ENCODE measurements around the gene CLEC4F. TPM values are rescaled to one million over a fixed set of nuclear protein-coding genes. Genes with fewer than 3 reads are reported as not detected.

Gene CLEC4F
- total RNA-seq, 2 donors from 2014 or later, result 0.15 TPM; not detected in 1

GRCh38 chr2:70793450-70793849 is 26.9 kb downstream of the CLEC4F start:
- Mint-ChIP-seq H3K4me1 (peaks cover 9% of the 10 kb centered on the region), H3K4me3 (no peak overlapping the region), H3K36me3 (ENCODE audit: low read depth) (no peaks in the 10 kb centered on the region), H3K27ac (no peak overlapping the region), H3K27me3 (peaks cover 75% of the 10 kb centered on the region)
- no peaks in the 10 kb centered on the region for H3K9me3 ChIP-seq (ENCODE audit: control insufficient read depth, low read length, poor library complexity, severe bottlenecking)
- DNase-seq (no peak), ATAC-seq (no peak)

- peak within 1 kb of the TSS; percentile 88 for H3K4me3 Mint-ChIP-seq
- H3K4me1 Mint-ChIP-seq, result peaks cover 11% of the 10 kb centered on the region
- H3K27ac Mint-ChIP-seq, result no peak within 1 kb of the TSS
- H3K27me3 Mint-ChIP-seq, result peaks cover 80% of the 10 kb centered on the region
- DNase-seq (no peak), ATAC-seq (peak; percentile 30)
- H3K36me3 Mint-ChIP-seq (ENCODE audit: low read depth), result peaks cover 4% of the 10 kb centered on the region
- H3K9me3 ChIP-seq (ENCODE audit: control insufficient read depth, low read length, poor library complexity, severe bottlenecking), result no peaks in the 10 kb centered on the region
These were observed 30.1 kb downstream of the CLEC4F start, which contains the start of gene FIGLA for GRCh38 chr2:70790136-70790828. Gene FIGLA, minus strand, starts transcription at chr2:70790643. Its CDS starts 5 bp downstream, at chr2:70790638.

- Mint-ChIP-seq H3K27ac (no peak overlapping the region), H3K4me1 (peaks cover 11% of the 10 kb centered on the region), H3K36me3 (ENCODE audit: low read depth) (peaks cover 4% of the 10 kb centered on the region), H3K4me3 (peak overlapping the region; percentile 88), H3K27me3 (peaks cover 76% of the 10 kb centered on the region)
- peak; percentile 80 for ATAC-seq
- peak in 2 of 3 donors; percentile 12 to 37 for DNase-seq
- H3K9me3 ChIP-seq (ENCODE audit: control insufficient read depth, low read length, poor library complexity, severe bottlenecking), result no peaks in the 10 kb centered on the region
These were observed 30.9 kb downstream of the CLEC4F start for GRCh38 chr2:70789304-70790135.

- Mint-ChIP-seq H3K27ac (no peak overlapping the region), H3K4me3 (no peak overlapping the region), H3K36me3 (ENCODE audit: low read depth) (peaks cover 8% of the 10 kb centered on the region), H3K27me3 (peaks cover 50% of the 10 kb centered on the region), H3K4me1 (peaks cover 7% of the 10 kb centered on the region)
- DNase-seq (no peak), ATAC-seq (peak; percentile 55)
- no peaks in the 10 kb centered on the region for H3K9me3 ChIP-seq (ENCODE audit: control insufficient read depth, low read length, poor library complexity, severe bottlenecking)
These were observed 35.1 kb downstream of the CLEC4F start for GRCh38 chr2:70785137-70785911.

- no peaks in the 10 kb centered on the region for H3K9me3 ChIP-seq (ENCODE audit: control insufficient read depth, low read length, poor library complexity, severe bottlenecking)
- ATAC-seq (no peak), DNase-seq (no peak)
- no peak overlapping the region for H3K27ac Mint-ChIP-seq
- peaks cover 2% of the 10 kb centered on the region for H3K4me1 Mint-ChIP-seq
- H3K4me3 Mint-ChIP-seq, result no peak overlapping the region
- H3K36me3 Mint-ChIP-seq (ENCODE audit: low read depth), result peaks cover 8% of the 10 kb centered on the region
- H3K27me3 Mint-ChIP-seq, result peaks cover 51% of the 10 kb centered on the region
These were observed 36.1 kb downstream of the CLEC4F start for GRCh38 chr2:70784320-70784719.

- Mint-ChIP-seq H3K4me3 (no peak overlapping the region), H3K36me3 (ENCODE audit: low read depth) (peaks cover 4% of the 10 kb centered on the region), H3K27me3 (peaks cover 40% of the 10 kb centered on the region), H3K4me1 (no peaks in the 10 kb centered on the region), H3K27ac (no peak overlapping the region)
- H3K9me3 ChIP-seq (ENCODE audit: control insufficient read depth, low read length, poor library complexity, severe bottlenecking), result no peaks in the 10 kb centered on the region
- no peak for DNase-seq
- no peak for ATAC-seq
These were observed 40.4 kb downstream of the CLEC4F start for GRCh38 chr2:70779911-70780545.

- Mint-ChIP-seq H3K27me3 (peaks cover 46% of the 10 kb centered on the region), H3K27ac (no peak overlapping the region), H3K4me3 (no peak overlapping the region), H3K4me1 (no peaks in the 10 kb centered on the region), H3K36me3 (ENCODE audit: low read depth) (peaks cover 4% of the 10 kb centered on the region)
- no peaks in the 10 kb centered on the region for H3K9me3 ChIP-seq (ENCODE audit: control insufficient read depth, low read length, poor library complexity, severe bottlenecking)
- no peak for DNase-seq
- no peak for ATAC-seq
These were observed 40.9 kb downstream of the CLEC4F start for GRCh38 chr2:70779491-70779890.

- no peak for ATAC-seq
- no peak overlapping the region for H3K27ac Mint-ChIP-seq
These were observed 41.7 kb downstream of the CLEC4F start for GRCh38 chr2:70778676-70779075.

GRCh38 chr2:70777450-70777849 is 42.9 kb downstream of the CLEC4F start:
- no peak overlapping the region for H3K27ac Mint-ChIP-seq
- DNase-seq (no peak), ATAC-seq (no peak)
- no peak overlapping the region for H3K4me3 Mint-ChIP-seq
- no peaks in the 10 kb centered on the region for H3K4me1 Mint-ChIP-seq
- H3K9me3 ChIP-seq (ENCODE audit: control insufficient read depth, low read length, poor library complexity, severe bottlenecking), result no peaks in the 10 kb centered on the region
- peaks cover 4% of the 10 kb centered on the region for H3K36me3 Mint-ChIP-seq (ENCODE audit: low read depth)
- peaks cover 59% of the 10 kb centered on the region for H3K27me3 Mint-ChIP-seq

More at GRCh38 chr2:70778676-70779075, 41.7 kb downstream of the CLEC4F start:
- H3K36me3 Mint-ChIP-seq (ENCODE audit: low read depth), result peaks cover 4% of the 10 kb centered on the region
- no peaks in the 10 kb centered on the region for H3K9me3 ChIP-seq (ENCODE audit: control insufficient read depth, low read length, poor library complexity, severe bottlenecking)
- DNase-seq, result no peak
- peaks cover 53% of the 10 kb centered on the region for H3K27me3 Mint-ChIP-seq
- no peaks in the 10 kb centered on the region for H3K4me1 Mint-ChIP-seq
- no peak overlapping the region for H3K4me3 Mint-ChIP-seq

- no peaks in the 10 kb centered on the region for H3K9me3 ChIP-seq (ENCODE audit: control insufficient read depth, low read length, poor library complexity, severe bottlenecking)
- ATAC-seq (no peak), DNase-seq (no peak)
- Mint-ChIP-seq H3K27ac (no peak overlapping the region), H3K27me3 (peaks cover 65% of the 10 kb centered on the region), H3K4me3 (no peak overlapping the region), H3K4me1 (no peaks in the 10 kb centered on the region), H3K36me3 (ENCODE audit: low read depth) (peaks cover 4% of the 10 kb centered on the region)
These were observed 44.1 kb downstream of the CLEC4F start for GRCh38 chr2:70776266-70776665.

- H3K36me3 Mint-ChIP-seq (ENCODE audit: low read depth), result no peaks in the 10 kb centered on the region
- H3K4me3 Mint-ChIP-seq, result no peak overlapping the region
- ATAC-seq (no peak), DNase-seq (no peak)
- H3K4me1 Mint-ChIP-seq, result no peaks in the 10 kb centered on the region
- peaks cover 65% of the 10 kb centered on the region for H3K27me3 Mint-ChIP-seq
- no peak overlapping the region for H3K27ac Mint-ChIP-seq
- no peaks in the 10 kb centered on the region for H3K9me3 ChIP-seq (ENCODE audit: control insufficient read depth, low read length, poor library complexity, severe bottlenecking)
These were observed 45.3 kb downstream of the CLEC4F start for GRCh38 chr2:70775141-70775540.

GRCh38 chr2:70772486-70773155 is 47.8 kb downstream of the CLEC4F start:
- Mint-ChIP-seq H3K36me3 (ENCODE audit: low read depth) (no peaks in the 10 kb centered on the region), H3K4me1 (peaks cover 6% of the 10 kb centered on the region), H3K4me3 (no peak overlapping the region), H3K27ac (no peak overlapping the region), H3K27me3 (peaks cover 79% of the 10 kb centered on the region)
- H3K9me3 ChIP-seq (ENCODE audit: control insufficient read depth, low read length, poor library complexity, severe bottlenecking), result no peaks in the 10 kb centered on the region
- ATAC-seq (no peak), DNase-seq (no peak)

Measured in T-helper 17 cell (primary cell).